A673 (cell line): ENCODE results near the gene BCAT1.

ENCODE experiments used
- EZH2 ChIP-seq: fragments of 200-600 bp; sonication (generic); IDR thresholded peaks from 2 replicates; pipeline ENCODE4 v1.6.1; 2017; ENCODE audit warnings: borderline replicate concordance, low read depth, mild to moderate bottlenecking, mixed read lengths, antibody characterized with exemption, low read length; ENCODE audit not compliant: poor library complexity, severe bottlenecking
- TF ChIP-seq, protein P1 (sequence below): fragments of 300-800, 200-600 bp; sonication (generic); conservative IDR thresholded peaks from 2 replicates; pipeline ENCODE4 v1.5.1; 2017; ENCODE audit warnings: low read depth, mild to moderate bottlenecking, antibody characterized with exemption, low read length, moderate library complexity, mixed read lengths

DNA sequence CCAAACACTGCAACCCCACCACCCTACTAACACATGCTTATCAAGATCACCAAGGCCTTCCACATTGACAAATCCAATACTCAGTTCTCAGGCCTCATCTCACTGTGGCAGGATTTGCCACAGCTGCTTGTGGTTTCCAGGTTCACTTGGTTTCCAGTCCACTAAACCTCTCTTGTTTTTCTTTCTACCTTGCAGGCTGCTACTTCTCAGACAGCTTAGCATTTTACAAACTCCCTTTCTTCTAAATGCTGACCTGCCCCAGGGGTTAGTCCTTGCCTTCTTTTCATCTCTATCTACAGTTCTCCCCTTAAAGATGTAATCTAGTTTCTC lies 84.1 kb downstream of the BCAT1 start:
- TF ChIP-seq, protein P1, sequence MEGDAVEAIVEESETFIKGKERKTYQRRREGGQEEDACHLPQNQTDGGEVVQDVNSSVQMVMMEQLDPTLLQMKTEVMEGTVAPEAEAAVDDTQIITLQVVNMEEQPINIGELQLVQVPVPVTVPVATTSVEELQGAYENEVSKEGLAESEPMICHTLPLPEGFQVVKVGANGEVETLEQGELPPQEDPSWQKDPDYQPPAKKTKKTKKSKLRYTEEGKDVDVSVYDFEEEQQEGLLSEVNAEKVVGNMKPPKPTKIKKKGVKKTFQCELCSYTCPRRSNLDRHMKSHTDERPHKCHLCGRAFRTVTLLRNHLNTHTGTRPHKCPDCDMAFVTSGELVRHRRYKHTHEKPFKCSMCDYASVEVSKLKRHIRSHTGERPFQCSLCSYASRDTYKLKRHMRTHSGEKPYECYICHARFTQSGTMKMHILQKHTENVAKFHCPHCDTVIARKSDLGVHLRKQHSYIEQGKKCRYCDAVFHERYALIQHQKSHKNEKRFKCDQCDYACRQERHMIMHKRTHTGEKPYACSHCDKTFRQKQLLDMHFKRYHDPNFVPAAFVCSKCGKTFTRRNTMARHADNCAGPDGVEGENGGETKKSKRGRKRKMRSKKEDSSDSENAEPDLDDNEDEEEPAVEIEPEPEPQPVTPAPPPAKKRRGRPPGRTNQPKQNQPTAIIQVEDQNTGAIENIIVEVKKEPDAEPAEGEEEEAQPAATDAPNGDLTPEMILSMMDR = no peak
- TF ChIP-seq EZH2 = no peak
